ENCODE measurements around the gene NRXN3.

NRXN3 gene

DNA sequence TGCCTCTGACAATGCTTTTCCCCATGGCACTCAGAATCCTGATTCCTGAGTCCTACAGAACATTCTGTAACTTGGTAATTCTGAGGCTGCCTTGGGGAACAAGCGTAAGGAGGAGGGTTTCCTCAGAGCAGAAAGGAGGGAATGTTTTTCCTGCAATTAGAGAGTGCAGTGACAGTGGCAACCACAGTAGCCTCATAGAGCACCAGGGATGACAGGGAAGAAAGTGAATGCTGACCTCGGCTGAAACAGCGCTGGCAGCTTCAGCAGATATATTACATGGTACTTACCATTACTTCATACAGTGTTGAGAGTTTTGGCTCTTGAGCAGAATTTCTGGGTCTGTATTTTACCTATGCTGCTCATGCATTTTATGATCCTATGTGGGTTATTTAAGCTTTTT lies 757.1 kb downstream of the NRXN3 start:
- no peak for TF ChIP-seq CTCF (IDR thresholded peaks at IDR 0.05)

DNA sequence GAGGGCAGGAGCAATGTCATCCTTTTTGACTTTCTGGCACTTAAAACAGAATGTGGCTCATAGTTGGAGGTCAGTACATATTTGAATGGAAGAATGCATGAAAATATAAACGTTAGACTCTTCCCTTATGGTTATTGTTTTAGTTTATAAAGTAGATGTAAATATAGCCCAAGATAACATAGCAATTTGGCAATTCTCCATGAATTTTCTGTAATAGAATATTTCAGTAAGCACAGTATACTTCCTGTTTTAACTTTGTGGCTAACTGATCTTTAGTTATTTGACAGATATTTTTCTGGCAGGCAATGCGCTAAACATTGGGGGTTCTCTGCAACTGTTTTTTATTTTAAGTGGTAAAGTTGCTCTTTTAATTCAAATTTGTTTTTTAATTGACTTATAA lies 763.0 kb downstream of the NRXN3 start:
- no peak for TF ChIP-seq CTCF (IDR thresholded peaks at IDR 0.05)

- peak; percentile 63 for TF ChIP-seq CTCF (IDR thresholded peaks at IDR 0.05)
These were observed 763.9 kb downstream of the NRXN3 start for GRCh38 chr14:78933948-78934524.

DNA sequence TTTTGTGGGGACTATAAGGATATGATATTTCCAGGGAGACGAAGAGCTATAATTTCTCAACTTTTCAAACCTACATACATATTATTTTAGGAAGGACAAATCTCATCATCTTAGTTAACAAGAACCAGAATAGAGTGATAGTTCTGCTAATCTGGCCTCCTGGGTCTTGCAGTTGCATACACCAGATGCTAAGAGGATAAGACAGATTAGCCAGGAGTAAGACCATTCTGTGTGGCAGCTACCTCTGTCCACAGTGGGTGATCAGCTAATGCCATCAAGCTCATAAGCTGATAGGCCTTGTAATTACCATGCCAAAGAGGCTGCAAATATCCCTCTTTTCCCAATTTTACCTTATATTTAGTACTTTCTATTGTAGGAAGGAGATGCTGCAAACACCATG lies 776.8 kb downstream of the NRXN3 start:
- TF ChIP-seq CTCF (IDR thresholded peaks at IDR 0.05) = no peak

- TF ChIP-seq CTCF (IDR thresholded peaks at IDR 0.05) = no peak
These were observed 777.5 kb downstream of the NRXN3 start for GRCh38 chr14:78947681-78948080.

GRCh38 chr14:78950649-78951048 lies 780.5 kb downstream of the NRXN3 start:
- TF ChIP-seq CTCF (IDR thresholded peaks at IDR 0.05) = no peak

DNA sequence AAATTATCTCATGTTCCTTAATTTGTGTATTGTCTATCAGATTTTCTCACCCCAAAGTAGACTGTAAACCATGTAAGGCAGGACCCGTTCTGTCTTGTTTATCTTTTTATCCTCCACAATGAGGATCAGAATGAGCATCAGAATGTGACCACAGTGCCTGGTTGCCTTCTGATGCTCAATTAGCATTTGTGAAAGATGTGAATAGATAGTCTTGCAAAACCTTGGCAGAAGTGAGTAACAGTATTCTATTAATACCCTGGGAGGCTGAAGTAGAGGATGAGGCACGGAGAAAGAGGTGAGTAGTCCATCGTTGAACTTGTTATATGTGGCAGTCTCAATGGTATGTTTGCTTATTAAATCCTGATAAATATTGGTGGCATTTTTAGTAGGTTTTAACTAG lies 781.4 kb downstream of the NRXN3 start:
- no peak for TF ChIP-seq CTCF (IDR thresholded peaks at IDR 0.05)

- peak; percentile 91 for TF ChIP-seq CTCF (IDR thresholded peaks at IDR 0.05)
These were observed 789.6 kb downstream of the NRXN3 start for GRCh38 chr14:78959674-78960264.

Measured in LNCAP (cell line).